Measurements from ENCODE around the gene PCF11.

PCF11 gene

DNA sequence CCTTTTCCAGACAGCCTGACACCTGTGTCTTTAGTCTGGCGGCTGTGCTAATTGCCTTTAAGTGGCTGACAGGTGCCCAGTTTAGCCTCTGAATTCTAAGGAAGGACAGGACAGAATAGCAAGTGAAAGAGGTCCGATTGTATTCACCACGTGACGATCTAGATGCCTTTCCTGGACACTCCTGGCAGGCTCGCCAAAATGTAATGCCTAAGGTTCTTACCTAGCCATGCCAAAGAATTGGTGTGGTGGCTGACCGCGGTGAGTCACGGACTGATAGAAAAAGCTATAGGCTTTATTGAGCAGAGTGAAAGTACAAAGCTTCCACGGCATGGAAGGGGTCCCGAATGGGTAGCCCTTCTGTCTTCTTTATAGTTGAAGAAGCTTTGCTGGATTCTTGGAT is 63.3 kb downstream of the PCF11 start:
- in situ Hi-C loops (cut with MboI; ENCODE audit: low sequenced_read_pairs, unreplicated experiment): no loop called here
- TF ChIP-seq, protein P1, sequence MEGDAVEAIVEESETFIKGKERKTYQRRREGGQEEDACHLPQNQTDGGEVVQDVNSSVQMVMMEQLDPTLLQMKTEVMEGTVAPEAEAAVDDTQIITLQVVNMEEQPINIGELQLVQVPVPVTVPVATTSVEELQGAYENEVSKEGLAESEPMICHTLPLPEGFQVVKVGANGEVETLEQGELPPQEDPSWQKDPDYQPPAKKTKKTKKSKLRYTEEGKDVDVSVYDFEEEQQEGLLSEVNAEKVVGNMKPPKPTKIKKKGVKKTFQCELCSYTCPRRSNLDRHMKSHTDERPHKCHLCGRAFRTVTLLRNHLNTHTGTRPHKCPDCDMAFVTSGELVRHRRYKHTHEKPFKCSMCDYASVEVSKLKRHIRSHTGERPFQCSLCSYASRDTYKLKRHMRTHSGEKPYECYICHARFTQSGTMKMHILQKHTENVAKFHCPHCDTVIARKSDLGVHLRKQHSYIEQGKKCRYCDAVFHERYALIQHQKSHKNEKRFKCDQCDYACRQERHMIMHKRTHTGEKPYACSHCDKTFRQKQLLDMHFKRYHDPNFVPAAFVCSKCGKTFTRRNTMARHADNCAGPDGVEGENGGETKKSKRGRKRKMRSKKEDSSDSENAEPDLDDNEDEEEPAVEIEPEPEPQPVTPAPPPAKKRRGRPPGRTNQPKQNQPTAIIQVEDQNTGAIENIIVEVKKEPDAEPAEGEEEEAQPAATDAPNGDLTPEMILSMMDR (IDR thresholded peaks at IDR 0.05; ENCODE audit: borderline replicate concordance, control extremely low read depth, extremely low read depth, insufficient read depth, missing control alignments): no peak
- DNase-seq (ENCODE audit: low spot score): no peak

DNA sequence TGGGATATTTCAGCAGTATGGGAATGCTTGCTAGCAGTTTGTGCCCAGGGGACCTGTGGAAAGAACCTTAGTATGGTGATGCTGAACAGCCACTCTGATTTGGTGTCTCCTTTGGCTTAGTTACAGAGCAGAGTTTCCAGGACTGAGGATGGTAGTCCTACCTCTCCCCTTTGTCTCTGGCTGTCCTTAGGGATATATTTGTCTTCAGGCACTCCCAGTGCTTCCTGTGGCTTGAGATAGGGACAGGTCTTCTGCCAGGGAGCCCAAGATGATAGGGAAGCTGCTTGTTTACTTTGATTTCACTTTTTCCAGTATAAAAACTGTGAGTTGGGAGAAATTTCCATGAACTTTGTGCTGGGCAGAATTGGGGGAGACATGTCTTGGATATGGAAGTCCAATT is 64.8 kb downstream of the PCF11 start:
- in situ Hi-C loops (cut with MboI; ENCODE audit: low sequenced_read_pairs, unreplicated experiment): no loop called here
- TF ChIP-seq, protein P1 (IDR thresholded peaks at IDR 0.05; ENCODE audit: borderline replicate concordance, control extremely low read depth, extremely low read depth, insufficient read depth, missing control alignments): no peak
- DNase-seq (ENCODE audit: low spot score): no peak

DNA sequence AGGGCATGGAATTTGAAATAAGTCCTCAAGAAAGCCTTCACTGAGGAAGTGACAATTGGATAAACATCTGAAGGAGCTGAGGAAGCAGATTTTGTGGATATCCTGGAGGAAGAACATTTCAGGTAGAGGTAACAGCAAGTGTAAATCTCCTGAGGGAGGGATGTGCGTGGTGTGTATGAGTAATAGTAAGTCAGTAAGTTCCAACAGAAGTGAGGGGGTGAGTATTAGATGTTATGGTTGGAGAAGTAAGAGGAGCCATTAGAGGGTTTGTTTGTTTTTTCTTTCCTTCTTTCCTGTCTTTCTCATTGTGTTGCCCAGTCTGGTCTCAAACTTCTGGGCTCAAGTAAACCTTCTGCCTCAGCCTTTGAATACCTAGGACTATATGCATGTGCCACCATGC is 65.6 kb downstream of the PCF11 start:
- TF ChIP-seq, protein P1 (IDR thresholded peaks at IDR 0.05; ENCODE audit: borderline replicate concordance, control extremely low read depth, extremely low read depth, insufficient read depth, missing control alignments): no peak
- in situ Hi-C loops (cut with MboI; ENCODE audit: low sequenced_read_pairs, unreplicated experiment): no loop called here
- DNase-seq (ENCODE audit: low spot score): no peak

DNA sequence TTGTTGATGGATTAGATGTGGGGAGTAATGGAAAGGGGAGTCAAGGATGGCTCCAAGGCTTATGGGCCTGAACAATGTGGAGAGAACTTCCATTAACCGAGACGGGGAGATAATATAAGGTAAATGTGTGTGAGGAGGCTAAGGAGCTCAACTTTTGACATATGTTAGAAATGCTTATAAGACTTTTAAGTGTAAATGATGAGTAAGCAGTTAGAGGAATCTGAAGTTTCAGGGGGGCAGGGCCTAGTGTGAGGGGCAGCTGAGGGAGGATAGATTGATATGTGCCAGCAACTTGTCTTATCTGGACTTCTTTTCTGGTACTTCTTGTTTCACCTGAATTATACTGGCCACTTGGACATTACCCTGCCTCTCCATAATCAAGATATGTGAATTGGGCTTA is 66.5 kb downstream of the PCF11 start:
- no peak for DNase-seq (ENCODE audit: low spot score)
- in situ Hi-C loops (cut with MboI; ENCODE audit: low sequenced_read_pairs, unreplicated experiment): no loop called here
- TF ChIP-seq, protein P1 (IDR thresholded peaks at IDR 0.05; ENCODE audit: borderline replicate concordance, control extremely low read depth, extremely low read depth, insufficient read depth, missing control alignments): no peak

DNA sequence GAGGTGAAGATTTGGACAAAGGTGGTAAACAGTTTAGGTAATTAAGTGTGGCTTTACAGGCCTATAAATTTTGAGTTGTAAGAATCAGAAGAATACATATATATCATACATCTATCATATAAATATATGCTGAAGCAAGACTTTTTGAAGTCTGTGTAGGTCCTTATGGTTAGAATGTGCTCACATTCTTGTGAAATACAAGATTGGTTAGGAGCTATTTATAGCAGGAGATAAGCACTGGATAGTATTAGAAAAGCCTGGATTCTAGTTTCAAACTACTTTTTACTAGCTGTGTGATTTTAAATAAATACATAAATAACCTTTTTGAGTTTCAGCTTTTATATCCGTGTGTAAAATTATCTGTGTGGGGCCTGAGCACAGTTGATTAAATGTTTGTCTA is 78.9 kb downstream of the PCF11 start:
- in situ Hi-C loops (cut with MboI; ENCODE audit: low sequenced_read_pairs, unreplicated experiment): loop anchor here (25.0 kb wide), 1 partner anchor 524 kb away; no protein-coding TSS in a partner anchor
- DNase-seq (ENCODE audit: low spot score): no peak
- TF ChIP-seq, protein P1 (IDR thresholded peaks at IDR 0.05; ENCODE audit: borderline replicate concordance, control extremely low read depth, extremely low read depth, insufficient read depth, missing control alignments): no peak

All from GM13976 (cell line).